GM18868 (cell line): ENCODE measurements around the gene KANK3.
"Not testable (repeated sequence)": the region's sequence is repeated elsewhere in the genome, so short reads cannot be mapped to it uniquely, and the experiment has no call there.

Experiments
- ATAC-seq: cut with Tn5 transposase; IDR thresholded peaks from one replicate; pipeline ENCODE4 v1.9.1; 2021; ENCODE audit warnings: mild to moderate bottlenecking, moderate library complexity; ENCODE audit not compliant: unreplicated experiment

The KANK3 gene

DNA sequence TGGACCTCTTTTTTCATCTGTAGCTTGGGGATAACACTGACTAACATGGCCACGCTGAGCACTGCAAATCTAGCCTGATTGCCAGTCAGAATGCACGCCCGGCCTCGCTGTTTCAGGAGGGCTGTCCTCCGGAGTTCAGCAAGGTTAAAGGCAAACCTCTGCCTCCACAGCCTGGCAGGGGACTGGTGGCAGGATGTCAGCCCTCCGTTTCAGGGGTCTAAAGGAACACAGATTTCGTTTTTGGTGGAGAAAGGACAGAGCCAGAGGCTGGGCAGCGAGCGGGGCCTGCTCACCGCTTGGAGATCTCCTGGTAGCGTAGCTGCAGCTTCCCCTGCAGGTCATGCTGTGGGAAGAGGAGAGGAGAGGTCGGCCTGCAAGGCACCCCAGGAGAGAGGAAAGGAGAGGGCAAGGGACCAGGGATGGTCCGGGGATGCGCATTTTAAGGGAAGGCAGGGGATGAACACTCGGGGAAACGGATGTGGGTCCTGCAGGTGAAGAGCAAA is 22.4 kb downstream of the KANK3 start:
- ATAC-seq: no peak

DNA sequence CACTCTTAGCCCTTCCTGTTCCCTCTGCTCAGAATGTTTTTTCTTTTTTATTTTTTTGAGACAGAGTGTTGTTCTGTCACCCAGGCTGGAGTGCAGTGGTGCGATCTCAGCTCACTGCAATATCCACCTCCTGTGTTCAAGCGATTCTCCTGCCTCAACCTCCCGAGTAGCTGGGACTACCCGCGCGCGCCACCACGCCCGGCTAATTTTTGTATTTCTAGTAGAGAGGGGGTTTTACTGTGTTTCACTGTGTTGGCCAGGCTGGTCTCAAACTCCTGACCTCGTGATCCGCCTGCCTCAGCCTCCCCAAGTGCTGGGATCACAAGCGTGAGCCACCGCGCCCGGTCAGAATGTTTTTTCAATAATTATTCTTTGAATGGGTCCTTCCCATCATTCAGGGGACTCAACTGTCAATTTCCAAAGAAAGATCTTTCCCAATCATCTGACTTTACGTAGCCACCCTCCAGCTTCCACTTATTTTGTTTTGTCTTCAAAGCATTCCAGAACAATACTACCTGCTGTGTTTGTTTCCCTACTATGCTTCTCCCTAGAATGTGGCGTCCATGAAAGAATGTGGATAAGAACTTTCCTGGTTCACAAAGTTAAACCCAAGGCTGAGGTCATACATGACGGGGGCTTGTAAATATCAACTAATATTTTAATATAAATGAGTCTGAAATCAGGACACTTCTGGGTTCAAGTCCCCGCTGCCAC is 23.1 kb downstream of the KANK3 start:
- no peak for ATAC-seq

- ATAC-seq: not testable (repeated sequence)
Measured at GRCh38 chr19:8318835-8319234, 24.2 kb downstream of the KANK3 start.

GRCh38 chr19:8316351-8317125 is 26.5 kb downstream of the KANK3 start:
- ATAC-seq: no peak

DNA sequence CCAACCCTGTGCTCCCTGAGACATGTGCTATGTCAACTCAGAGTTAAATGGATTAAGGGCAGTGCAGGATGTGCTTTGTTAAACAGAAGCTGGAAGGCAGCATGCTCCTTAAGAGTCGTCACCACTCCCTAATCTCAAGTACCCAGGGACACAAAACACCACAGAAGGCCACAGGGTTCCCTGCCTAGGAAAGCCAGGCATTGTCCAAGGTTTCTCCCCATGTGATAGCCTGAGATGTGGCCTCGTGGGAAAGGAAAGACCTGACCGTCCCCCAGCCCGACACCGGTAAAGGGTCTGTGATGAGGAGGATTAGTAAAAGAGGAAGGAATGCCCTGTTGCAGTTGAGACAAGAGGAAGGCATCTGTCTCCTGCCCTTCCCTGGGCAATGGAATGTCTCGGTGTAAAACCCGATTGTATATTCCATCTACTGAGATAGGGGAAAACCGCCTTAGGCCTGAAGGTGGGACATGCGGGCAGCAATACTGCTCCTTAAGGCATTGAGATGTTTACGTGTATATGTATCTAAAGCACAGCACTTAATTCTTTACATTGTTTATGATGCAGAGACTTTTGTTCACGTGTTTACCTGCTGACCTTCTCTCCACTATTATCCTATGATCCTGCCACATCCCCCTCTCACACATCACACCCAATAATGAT is 28.0 kb downstream of the KANK3 start:
- ATAC-seq: not testable (repeated sequence)

DNA sequence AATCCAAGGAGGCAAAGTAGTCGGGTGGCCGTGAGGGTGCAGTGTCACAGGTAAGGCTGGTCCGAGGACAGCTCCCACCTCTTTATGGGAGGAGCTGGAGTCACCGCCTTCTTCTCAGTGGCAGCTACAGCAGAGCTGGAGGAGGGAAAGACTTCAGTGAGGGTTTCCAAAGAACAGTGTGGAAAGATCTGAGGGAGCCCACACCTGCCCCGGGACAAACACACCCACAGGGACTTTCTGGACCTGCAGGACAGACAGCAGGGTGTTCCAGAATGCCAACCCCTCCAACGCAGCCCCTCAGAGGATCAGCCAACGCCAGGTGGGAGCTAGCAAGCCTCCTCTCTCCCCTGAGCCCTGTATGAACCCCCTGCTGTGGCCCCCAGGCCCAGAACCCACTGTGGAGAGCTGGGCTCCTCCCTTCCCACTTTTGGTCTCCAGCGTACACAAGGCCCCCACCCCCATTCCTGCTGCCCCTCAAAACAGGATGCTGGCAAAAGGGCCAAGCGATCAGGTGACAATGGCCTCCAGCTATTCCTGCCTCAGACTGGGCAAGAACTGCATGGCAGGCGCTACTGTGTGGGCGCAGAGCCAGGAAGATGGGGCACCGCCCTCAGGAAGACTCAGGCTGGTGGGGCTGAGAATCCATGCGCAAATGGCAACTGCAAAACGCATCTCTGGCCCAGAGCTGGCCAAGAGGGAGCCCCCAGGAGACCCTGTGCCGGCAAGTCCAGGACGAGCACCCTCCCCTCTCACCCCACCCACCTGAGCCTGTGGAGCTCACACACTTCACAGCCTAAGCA is 31.4 kb downstream of the KANK3 start:
- ATAC-seq: no peak

- no peak for ATAC-seq
Measured at GRCh38 chr19:8310342-8311055, 32.6 kb downstream of the KANK3 start.

- no peak for ATAC-seq
Measured at GRCh38 chr19:8308891-8309291, 34.2 kb downstream of the KANK3 start.

- peak; percentile 77 for ATAC-seq
Measured at GRCh38 chr19:8307965-8308866, 34.8 kb downstream of the KANK3 start, which contains the start of gene CD320. CD320 (minus strand) TSS chr19:8308358; CDS start chr19:8308290, 68 bp downstream.

- no peak for ATAC-seq
Measured at GRCh38 chr19:8307400-8307964, 35.6 kb downstream of the KANK3 start.

GRCh38 chr19:8306235-8307054 is 36.6 kb downstream of the KANK3 start:
- ATAC-seq: no peak

DNA sequence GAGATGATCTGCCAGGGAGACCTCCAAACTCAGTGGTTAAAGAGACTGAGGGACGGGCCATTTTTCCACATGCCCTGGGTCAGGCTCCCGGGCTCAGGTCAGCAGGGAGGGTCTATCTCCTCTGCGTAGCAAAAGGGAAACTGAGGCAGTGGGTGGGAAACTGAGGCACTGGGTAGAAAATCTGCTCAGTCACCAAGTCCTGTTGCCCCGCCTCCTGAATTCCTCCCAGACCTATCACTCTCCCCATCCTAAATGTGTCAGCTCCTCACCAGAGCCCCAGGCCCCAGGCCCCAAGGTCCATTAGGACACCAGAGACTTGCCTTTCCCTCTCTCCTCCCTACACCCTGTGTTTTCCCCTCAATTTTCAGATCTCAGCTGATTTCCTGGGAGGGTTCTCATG is 37.3 kb downstream of the KANK3 start:
- no peak for ATAC-seq

DNA sequence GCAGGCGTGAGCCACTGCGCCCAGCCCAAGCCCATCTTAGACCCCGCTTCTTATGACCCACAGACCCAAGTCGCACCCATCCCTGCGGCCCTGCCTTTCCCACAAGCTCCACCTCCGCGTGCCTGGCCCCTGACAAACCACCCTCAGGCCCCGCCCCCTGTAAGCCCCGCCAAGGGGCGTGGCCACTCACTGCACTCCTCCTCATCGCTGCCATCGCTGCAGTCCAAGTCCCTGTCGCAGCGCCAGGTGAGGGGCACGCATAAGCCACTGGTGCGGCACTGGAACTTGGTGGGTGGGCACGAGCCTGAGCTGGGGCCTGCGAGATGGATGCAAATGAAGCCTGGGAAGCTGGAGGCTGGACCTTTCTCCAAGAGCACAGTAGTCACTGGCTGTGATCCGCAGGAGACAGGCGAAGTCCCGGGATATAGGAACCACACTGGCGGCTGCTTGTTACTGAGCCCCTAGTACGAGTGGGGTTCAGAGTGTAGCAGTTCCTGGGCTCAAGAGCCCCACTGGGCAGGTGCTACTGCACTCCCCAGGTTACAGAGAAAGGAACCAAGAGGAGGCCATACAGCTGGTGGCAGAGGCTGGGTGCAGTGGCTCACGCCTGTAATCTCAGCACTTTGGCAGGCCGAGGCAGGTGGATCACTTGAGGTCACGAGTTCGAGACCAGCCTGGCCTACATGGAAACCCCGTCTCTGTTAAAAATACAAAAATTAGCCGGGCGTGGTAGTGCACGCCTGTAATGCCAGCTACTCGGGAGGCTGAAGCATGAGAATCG is 38.0 kb downstream of the KANK3 start:
- no peak for ATAC-seq

DNA sequence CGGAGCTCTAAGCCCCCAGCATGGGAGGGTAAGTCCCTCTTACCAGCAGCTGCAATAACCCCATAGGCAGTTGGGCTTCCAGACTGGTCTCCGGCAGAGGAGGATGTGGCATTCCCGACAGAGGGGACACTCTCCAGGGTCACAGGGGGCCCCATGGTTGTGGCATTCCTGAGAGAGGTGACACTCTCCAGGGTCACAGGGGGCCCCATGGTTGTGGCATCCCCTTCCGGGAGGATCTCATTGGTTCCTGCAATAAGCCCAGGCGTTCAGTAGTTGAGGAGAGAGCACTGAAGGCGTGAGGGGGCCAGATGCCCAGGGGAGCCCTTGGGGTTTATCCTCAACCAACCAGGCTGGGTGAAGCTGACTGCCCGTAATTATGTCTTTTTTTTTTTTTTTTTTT is 40.3 kb downstream of the KANK3 start:
- ATAC-seq: no peak

- ATAC-seq: no peak
Measured at GRCh38 chr19:8302357-8302691, 40.7 kb downstream of the KANK3 start.

DNA sequence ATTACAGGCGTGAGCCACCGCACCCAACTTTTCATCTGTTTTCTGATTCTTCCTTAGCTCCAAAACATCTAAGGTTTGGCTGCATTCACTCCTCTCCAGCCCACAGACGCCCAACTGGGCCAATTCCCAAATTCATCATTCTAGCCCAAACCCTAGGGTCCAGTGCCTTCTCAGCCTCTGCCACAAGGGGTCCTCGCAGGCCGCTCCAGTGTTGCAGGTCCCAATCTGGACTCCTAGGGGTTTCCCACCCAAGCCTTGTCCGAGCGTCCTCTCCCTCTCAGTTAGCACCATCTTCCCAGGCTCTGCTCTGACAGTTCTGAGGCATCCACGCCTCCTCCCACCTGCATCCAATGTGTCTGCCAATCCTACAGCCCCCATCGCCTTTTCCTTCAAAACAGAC is 51.7 kb downstream of the KANK3 start:
- not testable (repeated sequence) for ATAC-seq

DNA sequence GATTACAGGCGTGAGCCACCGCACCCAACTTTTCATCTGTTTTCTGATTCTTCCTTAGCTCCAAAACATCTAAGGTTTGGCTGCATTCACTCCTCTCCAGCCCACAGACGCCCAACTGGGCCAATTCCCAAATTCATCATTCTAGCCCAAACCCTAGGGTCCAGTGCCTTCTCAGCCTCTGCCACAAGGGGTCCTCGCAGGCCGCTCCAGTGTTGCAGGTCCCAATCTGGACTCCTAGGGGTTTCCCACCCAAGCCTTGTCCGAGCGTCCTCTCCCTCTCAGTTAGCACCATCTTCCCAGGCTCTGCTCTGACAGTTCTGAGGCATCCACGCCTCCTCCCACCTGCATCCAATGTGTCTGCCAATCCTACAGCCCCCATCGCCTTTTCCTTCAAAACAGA is 66.6 kb downstream of the KANK3 start:
- ATAC-seq: not testable (repeated sequence)
